GM08714 (cell line): ENCODE data around the gene SLFN14.
"Not testable (repeated sequence)": the region's sequence is repeated elsewhere in the genome, so short reads cannot be mapped to it uniquely, and the experiment has no call there.

Experiments
- H3K4me3 ChIP-seq: fragments of 200-500 bp; sonication (Bioruptor generic); 2 replicates; pipeline ENCODE4 v1.5.1; 2014; ENCODE audit warnings: mild to moderate bottlenecking, low read length, inconsistent platforms
- ZNF274 ChIP-seq: IDR thresholded peaks from 2 replicates; pipeline ENCODE4 v1.6.1; 2012; ENCODE audit warnings: mild to moderate bottlenecking, low read depth, low read length

SLFN14 gene

GRCh38 chr17:35578197-35578928 lies 17.7 kb upstream of the SLFN14 start, which contains the start of gene PEX12:
TSS of gene PEX12 (minus strand) at chr17:35578571. CDS start at chr17:35578021, 550 bp downstream.
- peak within 1 kb of the TSS; percentile 91 for H3K4me3 ChIP-seq
- no peak for TF ChIP-seq ZNF274

- H3K4me3 ChIP-seq = peak overlapping the region; percentile 91
- no peak for TF ChIP-seq ZNF274
Observed at GRCh38 chr17:35577830-35578196, 17.2 kb upstream of the SLFN14 start.

GRCh38 chr17:35575759-35576158 lies 15.1 kb upstream of the SLFN14 start:
- no peak overlapping the region for H3K4me3 ChIP-seq

GRCh38 chr17:35569405-35569804 lies 8.8 kb upstream of the SLFN14 start:
- no peak for TF ChIP-seq ZNF274
- peak overlapping the region; percentile 93; the same call in 1 of the 2 replicates for H3K4me3 ChIP-seq

More at GRCh38 chr17:35575759-35576158, 15.1 kb upstream of the SLFN14 start:
- TF ChIP-seq ZNF274 = no peak

GRCh38 chr17:35568561-35568960 lies 7.9 kb upstream of the SLFN14 start:
- no peak for TF ChIP-seq ZNF274
- peak overlapping the region; percentile 93 for H3K4me3 ChIP-seq

- no peak for TF ChIP-seq ZNF274
- peak overlapping the region; percentile 93; the same call in 1 of the 2 replicates for H3K4me3 ChIP-seq
Observed at GRCh38 chr17:35566968-35567367, 6.3 kb upstream of the SLFN14 start.

GRCh38 chr17:35563181-35563580 lies 2.6 kb upstream of the SLFN14 start:
- H3K4me3 ChIP-seq = not testable (repeated sequence)

- H3K4me3 ChIP-seq = no peak overlapping the region
- no peak for TF ChIP-seq ZNF274
Observed at GRCh38 chr17:35559495-35560210, 966 bp downstream of the SLFN14 start.

- no peak for TF ChIP-seq ZNF274
Observed at GRCh38 chr17:35557353-35557752, 3.3 kb downstream of the SLFN14 start.

GRCh38 chr17:35555691-35556090 lies 4.9 kb downstream of the SLFN14 start:
- H3K4me3 ChIP-seq = no peak overlapping the region
- TF ChIP-seq ZNF274 = no peak

More at GRCh38 chr17:35557353-35557752, 3.3 kb downstream of the SLFN14 start:
- no peak overlapping the region for H3K4me3 ChIP-seq

- TF ChIP-seq ZNF274 = no peak
Observed at GRCh38 chr17:35554668-35555067, 6.0 kb downstream of the SLFN14 start.

GRCh38 chr17:35553310-35553709 lies 7.3 kb downstream of the SLFN14 start:
- no peak overlapping the region for H3K4me3 ChIP-seq
- no peak for TF ChIP-seq ZNF274

More at GRCh38 chr17:35554668-35555067, 6.0 kb downstream of the SLFN14 start:
- H3K4me3 ChIP-seq = no peak overlapping the region

- H3K4me3 ChIP-seq = no peak overlapping the region
- no peak for TF ChIP-seq ZNF274
Observed at GRCh38 chr17:35548978-35549377, 11.6 kb downstream of the SLFN14 start.

GRCh38 chr17:35548208-35548810 lies 12.3 kb downstream of the SLFN14 start:
- no peak overlapping the region for H3K4me3 ChIP-seq
- no peak for TF ChIP-seq ZNF274

GRCh38 chr17:35546487-35546886 lies 14.1 kb downstream of the SLFN14 start:
- TF ChIP-seq ZNF274 = no peak
- H3K4me3 ChIP-seq = no peak overlapping the region
